Activated CD8-positive, alpha-beta T cell treated with anti-CD3 and anti-CD28 coated beads for 36 hours (primary cell): ENCODE data around the gene GAA. TPM values are rescaled to one million over a fixed set of nuclear protein-coding genes. Genes with fewer than 3 reads are reported as not detected.

ENCODE experiments used
- ATAC-seq: fragments of 200-7000 bp; cut with Tn5 transposase; one replicate; pipeline ENCODE4 v1.10.0; 2021; ENCODE audit warnings: mild to moderate bottlenecking, moderate library complexity
- CTCF ChIA-PET: fragments of 350-600 bp; sonication (Branson Sonifier 250); formaldehyde crosslinking; loops from one replicate; lab custom pipeline; 2021; ENCODE audit warnings: antibody characterized with exemption; lab: Charles Lee
- POLR2A ChIA-PET: fragments of 350-600 bp; sonication (Branson Sonifier 250); formaldehyde crosslinking; loops from one replicate; lab custom pipeline; 2021; ENCODE audit warnings: antibody characterized with exemption; lab: Charles Lee
- DNase-seq: peaks from one replicate; pipeline ENCODE4 v3.0.0-alpha.2; 2020
- H3K27ac Mint-ChIP-seq: one replicate; pipeline ENCODE4 v1.8.0; 2021; ENCODE audit warnings: mild to moderate bottlenecking, mixed read lengths
- H3K27me3 Mint-ChIP-seq: one replicate; pipeline ENCODE4 v1.8.0; 2021; ENCODE audit warnings: mixed read lengths
- H3K36me3 Mint-ChIP-seq: one replicate; pipeline ENCODE4 v1.8.0; 2021; ENCODE audit warnings: low read depth, mixed read lengths
- H3K4me1 Mint-ChIP-seq: one replicate; pipeline ENCODE4 v1.8.0; 2021; ENCODE audit warnings: low read depth, mixed read lengths
- H3K4me3 Mint-ChIP-seq: one replicate; pipeline ENCODE4 v1.8.0; 2021; ENCODE audit warnings: mild to moderate bottlenecking, moderate library complexity, mixed read lengths
- H3K9me3 Mint-ChIP-seq: one replicate; pipeline ENCODE4 v1.8.0; 2021; ENCODE audit warnings: mixed read lengths
- intact Hi-C: fragments of 100-400 bp; cut with micrococcal nuclease; formaldehyde crosslinking; loops from one replicate; pipeline ENCODE4 v1.10.0; 2022
- total RNA-seq, 2 experiments: library from RNA; stranded (reverse); gene quantifications; one replicate each; pipeline ENCODE4 v1.2.3, GENCODE V29; 2021
- TF ChIP-seq, protein P1 (sequence below): fragments of 200-600 bp; IDR thresholded peaks from one replicate; pipeline ENCODE4 v1.8.0; 2022; ENCODE audit warnings: antibody characterized with exemption, mild to moderate bottlenecking

The GAA gene
- total RNA-seq, 2 experiments from 2014 or later = 42.6 to 46.2 TPM

DNA sequence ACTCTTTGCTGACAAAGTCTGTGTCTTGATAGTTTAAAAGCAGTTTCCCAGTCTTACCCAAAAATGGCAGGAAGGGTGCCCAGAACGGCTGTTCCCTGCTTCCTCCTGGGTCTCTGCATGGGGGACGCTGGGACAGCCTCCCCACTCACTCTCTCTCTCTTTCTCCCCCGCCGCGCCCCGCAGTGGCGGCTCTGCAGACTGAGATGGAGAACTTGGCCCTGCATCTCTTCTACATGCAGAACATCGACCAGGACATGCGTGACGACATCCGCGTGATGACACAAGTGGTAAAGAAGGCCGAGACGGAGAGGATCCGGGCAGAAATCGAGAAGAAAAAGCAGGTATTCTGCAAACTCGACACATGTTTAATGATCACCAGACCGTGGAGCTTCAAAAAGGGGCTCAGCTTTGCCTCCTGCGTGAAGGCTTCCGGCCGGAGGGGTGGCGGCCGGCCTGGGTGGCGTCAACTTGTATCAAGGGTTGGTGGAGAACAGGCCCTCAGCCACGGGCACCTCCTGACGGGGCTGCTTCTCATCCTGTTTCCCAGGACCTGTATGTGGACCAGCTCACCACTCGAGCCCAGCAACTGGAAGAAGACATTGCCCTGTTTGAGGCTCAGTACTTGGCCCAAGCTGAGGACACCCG lies 42.9 kb upstream of the GAA start:
- H3K27ac Mint-ChIP-seq = no peak overlapping the region

DNA sequence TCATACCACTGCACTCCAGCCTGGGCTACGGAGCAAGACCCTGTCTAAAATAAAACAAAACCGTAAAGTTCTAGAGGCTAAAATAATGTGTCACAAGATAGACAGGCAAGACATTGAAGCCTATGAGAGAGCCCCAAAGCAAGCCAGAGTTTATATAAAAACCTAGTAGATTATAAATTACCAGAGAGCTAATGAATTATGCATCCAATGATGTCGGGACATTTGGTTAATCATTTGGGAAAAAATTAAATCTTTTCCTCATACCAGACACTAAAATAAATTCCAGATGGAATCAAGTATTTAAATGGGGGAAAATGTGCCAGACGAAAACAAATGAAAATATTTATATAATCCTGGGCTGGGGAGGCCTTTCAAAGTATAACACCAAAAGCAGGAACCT lies 40.7 kb upstream of the GAA start:
- POLR2A ChIA-PET = no interaction called here
- no peaks in the 10 kb centered on the region for H3K9me3 Mint-ChIP-seq
- intact Hi-C loops = no loop called here
- no peaks in the 10 kb centered on the region for H3K4me1 Mint-ChIP-seq
- DNase-seq = no peak
- no peaks in the 10 kb centered on the region for H3K36me3 Mint-ChIP-seq
- ATAC-seq = no peak
- CTCF ChIA-PET = interaction anchor here (1.6 kb wide), 1 partner anchor 22 kb away, joined by 3 read pairs; no protein-coding TSS in a partner anchor
- H3K27ac Mint-ChIP-seq = no peak overlapping the region
- TF ChIP-seq, protein P1, sequence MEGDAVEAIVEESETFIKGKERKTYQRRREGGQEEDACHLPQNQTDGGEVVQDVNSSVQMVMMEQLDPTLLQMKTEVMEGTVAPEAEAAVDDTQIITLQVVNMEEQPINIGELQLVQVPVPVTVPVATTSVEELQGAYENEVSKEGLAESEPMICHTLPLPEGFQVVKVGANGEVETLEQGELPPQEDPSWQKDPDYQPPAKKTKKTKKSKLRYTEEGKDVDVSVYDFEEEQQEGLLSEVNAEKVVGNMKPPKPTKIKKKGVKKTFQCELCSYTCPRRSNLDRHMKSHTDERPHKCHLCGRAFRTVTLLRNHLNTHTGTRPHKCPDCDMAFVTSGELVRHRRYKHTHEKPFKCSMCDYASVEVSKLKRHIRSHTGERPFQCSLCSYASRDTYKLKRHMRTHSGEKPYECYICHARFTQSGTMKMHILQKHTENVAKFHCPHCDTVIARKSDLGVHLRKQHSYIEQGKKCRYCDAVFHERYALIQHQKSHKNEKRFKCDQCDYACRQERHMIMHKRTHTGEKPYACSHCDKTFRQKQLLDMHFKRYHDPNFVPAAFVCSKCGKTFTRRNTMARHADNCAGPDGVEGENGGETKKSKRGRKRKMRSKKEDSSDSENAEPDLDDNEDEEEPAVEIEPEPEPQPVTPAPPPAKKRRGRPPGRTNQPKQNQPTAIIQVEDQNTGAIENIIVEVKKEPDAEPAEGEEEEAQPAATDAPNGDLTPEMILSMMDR = no peak
- H3K4me3 Mint-ChIP-seq = no peak overlapping the region
- no peaks in the 10 kb centered on the region for H3K27me3 Mint-ChIP-seq

More for the DNA sequence above, 42.9 kb upstream of the GAA start:
- intact Hi-C loops = no loop called here
- DNase-seq (no peak), ATAC-seq (no peak)
- Mint-ChIP-seq H3K36me3 (no peaks in the 10 kb centered on the region), H3K4me1 (no peaks in the 10 kb centered on the region), H3K9me3 (no peaks in the 10 kb centered on the region), H3K27me3 (no peaks in the 10 kb centered on the region), H3K4me3 (no peak overlapping the region)
- POLR2A ChIA-PET = no interaction called here
- CTCF ChIA-PET = interaction anchor here (1.8 kb wide), 1 partner anchor 50 kb away, joined by 5 read pairs; no protein-coding TSS in a partner anchor
- TF ChIP-seq, protein P1 = no peak

- Mint-ChIP-seq H3K9me3 (no peaks in the 10 kb centered on the region), H3K4me1 (no peaks in the 10 kb centered on the region), H3K4me3 (no peak overlapping the region), H3K27me3 (no peaks in the 10 kb centered on the region), H3K36me3 (no peaks in the 10 kb centered on the region), H3K27ac (no peak overlapping the region)
- CTCF ChIA-PET = no interaction called here
- TF ChIP-seq, protein P1 = no peak
- intact Hi-C loops = no loop called here
- ATAC-seq (no peak), DNase-seq (no peak)
- POLR2A ChIA-PET = no interaction called here
Observed at GRCh38 chr17:80061421-80061820, 40.0 kb upstream of the GAA start.

- intact Hi-C loops = no loop called here
- TF ChIP-seq, protein P1 = no peak
- Mint-ChIP-seq H3K4me1 (no peaks in the 10 kb centered on the region), H3K36me3 (no peaks in the 10 kb centered on the region), H3K4me3 (no peak overlapping the region), H3K27me3 (peaks cover 2% of the 10 kb centered on the region), H3K27ac (no peak overlapping the region), H3K9me3 (no peaks in the 10 kb centered on the region)
- ATAC-seq (no peak), DNase-seq (no peak)
- ChIA-PET CTCF (interaction anchor here (1.7 to 1.8 kb wide), 2 partner anchors 18 to 56 kb away, joined by 5 read pairs; no protein-coding TSS in a partner anchor), POLR2A (no interaction called here)
Observed at GRCh38 chr17:80063830-80064585, 37.4 kb upstream of the GAA start.

- ATAC-seq (no peak), DNase-seq (no peak)
- Mint-ChIP-seq H3K4me3 (no peak overlapping the region), H3K27ac (no peak overlapping the region), H3K9me3 (no peaks in the 10 kb centered on the region), H3K27me3 (peaks cover 2% of the 10 kb centered on the region), H3K36me3 (no peaks in the 10 kb centered on the region), H3K4me1 (no peaks in the 10 kb centered on the region)
- CTCF ChIA-PET = interaction anchor here (1.7 to 1.8 kb wide), 2 partner anchors 18 to 56 kb away, joined by 5 read pairs; no protein-coding TSS in a partner anchor
- TF ChIP-seq, protein P1 = no peak
- POLR2A ChIA-PET = no interaction called here
- intact Hi-C loops = no loop called here
Observed at GRCh38 chr17:80064696-80065095, 36.7 kb upstream of the GAA start.
